ENCODE data around the gene SLIT1. TPM values are rescaled to one million over a fixed set of nuclear protein-coding genes. Genes with fewer than 3 reads are reported as not detected.

The SLIT1 gene
- polyA plus RNA-seq, 3 donors from 2014 or later, result 0.07 to 0.36 TPM; not detected in 1

- no peaks in the 10 kb centered on the region for H3K9me3 Mint-ChIP-seq
- peaks cover 1 to 7% of the 10 kb centered on the region in 2 donors for H3K4me1 Mint-ChIP-seq
- DNase-seq, result no peak
- no peaks in the 10 kb centered on the region for H3K36me3 Mint-ChIP-seq
- H3K27ac Mint-ChIP-seq, result no peak overlapping the region
- H3K4me3 Mint-ChIP-seq, result no peak overlapping the region
- peaks cover 11 to 23% (median 12%) of the 10 kb centered on the region in 3 donors for H3K27me3 Mint-ChIP-seq (ENCODE audit: low read depth in 3 of 3)
Measured at GRCh38 chr10:97080051-97080776, 105.5 kb downstream of the SLIT1 start.

- Mint-ChIP-seq H3K4me1 (peaks cover 1 to 7% of the 10 kb centered on the region in 2 donors), H3K27me3 (ENCODE audit: low read depth in 3 of 3) (peaks cover 11 to 23% (median 11%) of the 10 kb centered on the region in 3 donors), H3K9me3 (no peaks in the 10 kb centered on the region), H3K36me3 (no peaks in the 10 kb centered on the region), H3K27ac (no peak overlapping the region), H3K4me3 (no peak overlapping the region)
- DNase-seq, result no peak
Measured at GRCh38 chr10:97079448-97079847, 106.3 kb downstream of the SLIT1 start.

- Mint-ChIP-seq H3K27ac (no peak overlapping the region), H3K36me3 (no peaks in the 10 kb centered on the region), H3K27me3 (ENCODE audit: low read depth in 3 of 3) (peaks cover 11 to 23% (median 12%) of the 10 kb centered on the region in 3 donors), H3K4me1 (peaks cover 1 to 7% of the 10 kb centered on the region in 2 donors), H3K9me3 (no peaks in the 10 kb centered on the region), H3K4me3 (no peak overlapping the region)
- no peak for DNase-seq
Measured at GRCh38 chr10:97078938-97079445, 106.8 kb downstream of the SLIT1 start.

GRCh38 chr10:97078261-97078937, 107.4 kb downstream of the SLIT1 start:
- Mint-ChIP-seq H3K27me3 (ENCODE audit: low read depth in 3 of 3) (peaks cover 8 to 20% (median 15%) of the 10 kb centered on the region in 3 donors), H3K4me3 (no peak overlapping the region), H3K27ac (no peak overlapping the region), H3K4me1 (peaks cover 1 to 7% of the 10 kb centered on the region in 2 donors), H3K9me3 (no peaks in the 10 kb centered on the region), H3K36me3 (no peaks in the 10 kb centered on the region)
- DNase-seq, result no peak

GRCh38 chr10:97076781-97077180, 109.0 kb downstream of the SLIT1 start:
- no peaks in the 10 kb centered on the region for H3K36me3 Mint-ChIP-seq
- H3K27ac Mint-ChIP-seq, result no peak overlapping the region
- no peak for DNase-seq
- H3K9me3 Mint-ChIP-seq, result no peaks in the 10 kb centered on the region
- no peak overlapping the region for H3K4me3 Mint-ChIP-seq
- peaks cover 3 to 24% (median 15%) of the 10 kb centered on the region in 3 donors for H3K27me3 Mint-ChIP-seq (ENCODE audit: low read depth in 3 of 3)
- peaks cover 1 to 7% of the 10 kb centered on the region in 2 donors for H3K4me1 Mint-ChIP-seq

- no peaks in the 10 kb centered on the region for H3K36me3 Mint-ChIP-seq
- H3K9me3 Mint-ChIP-seq, result no peaks in the 10 kb centered on the region
- H3K4me3 Mint-ChIP-seq, result no peak overlapping the region
- DNase-seq, result no peak
- H3K27ac Mint-ChIP-seq, result no peak overlapping the region
- H3K27me3 Mint-ChIP-seq (ENCODE audit: low read depth in 3 of 3), result peaks cover 0 to 26% (median 13%) of the 10 kb centered on the region in 3 donors
- peaks cover 1 to 7% of the 10 kb centered on the region in 2 donors for H3K4me1 Mint-ChIP-seq
Measured at GRCh38 chr10:97075961-97076525, 109.7 kb downstream of the SLIT1 start.

GRCh38 chr10:97075421-97075820, 110.3 kb downstream of the SLIT1 start:
- peaks cover 1 to 7% of the 10 kb centered on the region in 2 donors for H3K4me1 Mint-ChIP-seq
- peaks cover 0 to 26% (median 17%) of the 10 kb centered on the region in 3 donors for H3K27me3 Mint-ChIP-seq (ENCODE audit: low read depth in 3 of 3)
- H3K9me3 Mint-ChIP-seq, result no peaks in the 10 kb centered on the region
- H3K27ac Mint-ChIP-seq, result no peak overlapping the region
- H3K4me3 Mint-ChIP-seq, result no peak overlapping the region
- no peaks in the 10 kb centered on the region for H3K36me3 Mint-ChIP-seq
- DNase-seq, result no peak

GRCh38 chr10:97074256-97075145, 111.3 kb downstream of the SLIT1 start:
- Mint-ChIP-seq H3K4me1 (peaks cover 1 to 9% of the 10 kb centered on the region in 2 donors), H3K27ac (no peak overlapping the region), H3K4me3 (no peak overlapping the region), H3K9me3 (no peaks in the 10 kb centered on the region), H3K27me3 (ENCODE audit: low read depth in 3 of 3) (peaks cover 2 to 19% (median 12%) of the 10 kb centered on the region in 3 donors), H3K36me3 (no peaks in the 10 kb centered on the region)
- no peak for DNase-seq

GRCh38 chr10:97072851-97073665, 112.7 kb downstream of the SLIT1 start:
- Mint-ChIP-seq H3K4me1 (peaks cover 1 to 13% of the 10 kb centered on the region in 2 donors), H3K4me3 (no peak overlapping the region), H3K9me3 (no peaks in the 10 kb centered on the region), H3K27me3 (ENCODE audit: low read depth in 3 of 3) (peaks cover 2 to 14% (median 13%) of the 10 kb centered on the region in 3 donors), H3K36me3 (no peaks in the 10 kb centered on the region), H3K27ac (no peak overlapping the region)
- peak; percentile 66 to 72 (median 70) for DNase-seq

- Mint-ChIP-seq H3K27ac (no peak overlapping the region), H3K27me3 (ENCODE audit: low read depth in 3 of 3) (peaks cover 2 to 14% (median 12%) of the 10 kb centered on the region in 3 donors), H3K9me3 (no peaks in the 10 kb centered on the region), H3K4me3 (no peak overlapping the region), H3K4me1 (peaks cover 0 to 8% of the 10 kb centered on the region in 2 donors), H3K36me3 (no peaks in the 10 kb centered on the region)
- no peak for DNase-seq
Measured at GRCh38 chr10:97071496-97071895, 114.3 kb downstream of the SLIT1 start.

- DNase-seq, result peak in 1 of 3 donors; percentile 28
- Mint-ChIP-seq H3K27ac (no peak overlapping the region), H3K4me3 (no peak overlapping the region), H3K4me1 (peaks cover 0 to 6% of the 10 kb centered on the region in 2 donors), H3K9me3 (no peaks in the 10 kb centered on the region), H3K27me3 (ENCODE audit: low read depth in 3 of 3) (peaks cover 2 to 14% (median 12%) of the 10 kb centered on the region in 3 donors), H3K36me3 (no peaks in the 10 kb centered on the region)
Measured at GRCh38 chr10:97069576-97070362, 116.0 kb downstream of the SLIT1 start.

- Mint-ChIP-seq H3K4me3 (no peak overlapping the region), H3K27ac (no peak overlapping the region), H3K4me1 (peaks cover 0 to 6% of the 10 kb centered on the region in 2 donors), H3K36me3 (no peaks in the 10 kb centered on the region), H3K27me3 (ENCODE audit: low read depth in 3 of 3) (peaks cover 2 to 14% (median 12%) of the 10 kb centered on the region in 3 donors), H3K9me3 (no peaks in the 10 kb centered on the region)
- no peak for DNase-seq
Measured at GRCh38 chr10:97069026-97069425, 116.7 kb downstream of the SLIT1 start.

All from immature natural killer cell (primary cell).